NCI-H524 (cell line): Measurements from ENCODE around the gene GPR160.

Source experiments
- DNase-seq, 2 experiments: peaks; one replicate each; lab custom pipeline; 2025; lab: John Stamatoyannopoulos, UW

Gene GPR160

DNA sequence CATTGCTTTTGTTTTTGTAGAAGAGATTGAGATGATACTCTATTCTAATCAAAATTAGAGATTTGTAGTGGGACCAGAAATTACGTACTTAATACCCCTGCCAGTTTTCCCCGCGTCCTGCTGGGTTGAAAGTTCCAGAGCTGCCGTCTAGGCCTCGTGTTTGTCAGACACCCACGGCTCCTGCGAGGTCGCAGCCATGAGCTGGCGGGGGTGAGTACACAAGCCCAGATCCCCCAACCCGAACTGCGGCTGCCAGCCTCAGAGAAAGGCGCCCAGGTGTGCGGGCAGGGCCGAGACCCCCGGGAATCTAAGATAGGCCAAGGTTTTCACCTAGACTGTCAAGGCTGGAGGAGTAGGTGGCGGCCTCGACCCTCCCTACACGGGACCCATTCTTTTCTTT is 26.3 kb downstream of the GPR160 start:
- no peak for DNase-seq

DNA sequence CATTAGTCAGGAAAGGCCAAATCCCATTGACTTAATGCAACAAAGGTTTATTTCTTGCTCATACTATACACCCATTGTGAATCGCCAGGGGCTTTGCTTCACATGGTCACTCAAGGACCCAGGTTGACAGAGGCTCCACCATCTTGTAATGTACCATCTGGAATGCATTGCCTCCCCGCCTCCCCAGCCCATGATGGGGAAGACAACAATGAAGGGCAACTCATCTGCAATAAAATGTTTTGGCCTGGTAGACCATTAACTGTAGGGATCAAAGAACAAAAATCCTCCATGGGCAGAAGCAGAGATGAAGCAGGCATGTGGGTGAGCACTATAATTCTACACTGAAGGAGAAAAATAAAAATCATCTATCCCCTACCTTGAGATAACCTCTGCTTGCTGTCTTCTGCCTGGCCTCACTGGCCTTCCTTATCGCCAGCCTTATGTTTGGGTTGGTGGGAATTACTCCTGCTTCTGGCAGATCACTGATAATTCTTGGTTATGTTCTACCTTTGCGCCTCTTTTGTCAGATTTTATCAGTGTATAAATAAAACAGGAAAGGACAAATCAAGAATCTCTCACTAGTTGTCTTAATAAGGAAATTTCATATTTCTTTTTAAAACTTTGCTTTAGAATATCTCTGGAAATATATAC is 37.8 kb downstream of the GPR160 start:
- DNase-seq: no peak

DNA sequence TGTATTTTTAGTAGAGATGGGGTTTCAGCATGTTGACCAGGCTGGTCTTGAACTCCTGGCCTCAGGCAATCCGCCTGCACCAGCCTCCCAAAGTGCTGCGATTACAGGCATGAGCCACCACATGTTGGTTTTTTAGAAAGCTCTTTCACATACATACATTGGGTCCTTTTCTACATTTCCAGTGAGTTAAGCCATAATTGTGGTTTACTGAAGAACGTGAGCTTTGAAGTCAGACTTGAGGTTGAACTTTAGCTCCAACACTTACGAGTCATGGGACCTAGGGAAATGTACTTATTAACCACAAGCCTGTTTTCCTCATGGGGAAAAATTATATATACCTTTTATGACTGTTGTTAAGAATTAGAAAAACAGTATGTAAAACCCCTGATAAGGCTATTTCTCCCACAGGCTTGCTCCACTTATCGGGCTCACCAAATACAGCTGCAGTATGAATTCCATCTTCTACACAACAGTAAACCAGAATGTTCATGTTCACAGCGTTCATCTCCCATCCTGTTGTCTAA is 39.0 kb downstream of the GPR160 start:
- no peak for DNase-seq

DNA sequence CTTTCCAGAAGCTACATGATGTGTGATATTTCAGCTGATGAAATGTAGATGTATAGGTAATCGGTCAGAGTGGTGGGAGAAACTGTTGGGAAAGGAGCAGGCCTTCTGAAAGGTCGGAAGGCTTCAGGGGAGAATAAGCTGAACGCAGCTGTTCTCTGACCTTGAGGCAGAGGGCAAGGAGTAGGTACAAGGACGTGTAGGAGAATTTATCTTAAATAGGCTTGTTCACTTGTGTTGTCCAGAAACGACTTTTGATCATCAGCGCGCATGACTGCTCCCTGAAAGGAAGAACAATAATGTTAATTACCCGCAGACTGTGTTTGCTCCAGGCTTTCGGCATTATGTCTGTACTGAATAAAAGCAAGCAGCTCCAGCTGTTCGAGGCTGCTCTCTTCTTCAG is 39.6 kb downstream of the GPR160 start:
- no peak for DNase-seq

DNA sequence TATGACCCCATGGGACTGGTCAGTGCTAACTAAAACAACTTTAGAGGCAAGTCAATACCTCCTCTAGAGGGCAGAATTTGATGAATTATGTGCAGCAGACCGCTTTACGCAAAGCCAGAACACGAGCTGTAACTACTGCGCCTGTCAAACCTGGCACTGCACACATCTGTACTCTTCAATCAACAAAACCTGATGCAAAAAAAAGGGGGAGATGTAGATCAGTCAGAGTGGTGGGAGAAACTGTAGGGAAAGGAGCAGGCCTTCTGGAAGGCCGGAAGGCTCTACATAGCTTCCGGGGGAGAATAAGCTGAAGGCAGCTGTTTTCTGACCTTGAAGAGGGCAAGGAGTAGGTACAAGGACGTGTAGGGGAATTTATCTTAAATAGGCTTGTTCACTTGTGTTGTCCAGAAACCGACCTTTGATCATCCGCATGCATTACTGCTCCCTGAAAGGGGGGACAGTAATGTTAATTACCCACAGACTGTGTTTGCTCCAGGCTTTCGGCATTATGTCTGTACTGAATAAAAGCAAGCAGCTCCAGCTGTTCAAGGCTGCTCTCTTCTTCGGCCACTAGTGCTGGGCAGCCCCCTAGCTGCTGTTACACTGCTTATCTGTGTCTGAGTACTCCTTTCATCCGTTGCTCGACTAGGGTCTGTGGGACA is 41.0 kb downstream of the GPR160 start:
- peak in 1 of 2 experiments; percentile 18 for DNase-seq

DNA sequence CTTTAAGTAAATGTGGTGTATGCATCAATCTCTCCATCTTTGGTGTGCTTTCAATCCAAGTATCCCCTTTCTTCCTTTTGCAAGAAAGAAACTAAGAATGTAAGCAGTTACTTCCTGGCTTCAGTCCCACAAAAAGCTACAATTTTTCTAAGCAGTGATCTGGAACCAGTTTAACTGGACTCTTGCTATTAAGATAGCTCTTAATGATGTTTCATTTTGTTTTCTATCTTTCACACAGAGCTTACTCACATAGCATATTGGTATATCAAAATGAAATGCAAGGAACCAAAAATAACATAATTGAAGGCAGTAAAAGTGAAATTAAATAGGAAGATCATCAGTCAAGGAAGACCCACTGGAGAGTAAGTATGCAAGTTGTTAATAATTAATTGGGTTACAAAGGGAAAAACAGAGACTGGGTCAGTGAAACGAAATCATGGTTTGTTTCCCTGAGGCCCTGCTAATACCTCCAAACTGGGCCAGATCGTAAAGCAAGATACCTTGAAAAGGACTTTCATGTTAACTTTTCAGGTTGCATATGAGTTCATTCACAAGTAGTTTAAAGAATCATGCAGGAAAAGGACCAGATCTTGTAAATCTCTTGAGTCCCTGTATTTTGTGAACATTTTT is 41.9 kb downstream of the GPR160 start:
- DNase-seq: no peak

DNA sequence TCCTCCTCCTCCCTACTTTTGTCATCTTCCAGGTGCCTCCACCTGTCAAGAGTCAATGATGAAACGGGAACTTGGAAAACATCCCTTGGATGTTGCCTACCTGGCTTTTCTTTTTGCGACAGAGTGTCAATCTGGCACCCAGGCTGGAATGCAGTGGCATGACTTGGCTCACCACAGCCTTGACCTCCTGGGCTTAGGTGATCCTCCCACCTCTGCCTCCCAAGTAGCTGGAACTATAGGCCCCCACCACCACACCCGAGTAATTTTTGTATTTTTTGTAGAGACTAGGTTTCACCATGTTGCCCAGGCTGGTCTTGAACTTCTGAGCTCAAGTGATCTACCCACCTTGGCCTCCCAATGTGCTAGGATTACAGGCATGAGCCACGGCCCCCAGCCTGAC is 42.8 kb downstream of the GPR160 start:
- no peak for DNase-seq

DNA sequence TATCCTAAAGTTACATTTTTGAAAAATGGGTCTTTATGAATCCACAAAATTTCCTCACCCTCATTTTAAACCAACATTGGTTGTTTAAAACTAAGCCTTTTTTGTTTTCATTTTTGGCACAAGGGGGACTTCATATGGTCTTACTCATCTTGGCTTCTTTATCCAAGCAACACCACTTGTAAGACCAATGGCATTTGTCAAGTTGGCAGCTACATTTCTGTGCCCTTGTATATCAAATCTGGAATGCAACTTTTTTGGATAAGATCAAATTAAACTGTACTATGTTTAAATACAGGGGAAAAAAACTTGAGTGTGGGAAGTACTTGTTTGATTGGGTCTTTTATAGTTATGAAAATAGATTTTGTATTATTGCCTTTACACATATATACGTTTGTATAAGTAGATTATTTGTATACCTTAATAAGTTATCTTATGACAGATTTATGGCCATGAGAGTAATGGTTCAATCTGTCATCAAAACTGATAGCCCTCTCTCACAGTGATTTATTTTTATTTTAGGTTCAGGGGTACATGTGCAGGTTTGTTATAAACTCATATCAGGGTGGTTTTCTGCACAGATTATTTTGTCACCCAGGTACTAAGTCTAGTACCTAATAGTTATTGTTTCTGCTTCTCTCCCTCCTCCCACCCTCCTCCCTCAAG is 43.4 kb downstream of the GPR160 start:
- DNase-seq: no peak

DNA sequence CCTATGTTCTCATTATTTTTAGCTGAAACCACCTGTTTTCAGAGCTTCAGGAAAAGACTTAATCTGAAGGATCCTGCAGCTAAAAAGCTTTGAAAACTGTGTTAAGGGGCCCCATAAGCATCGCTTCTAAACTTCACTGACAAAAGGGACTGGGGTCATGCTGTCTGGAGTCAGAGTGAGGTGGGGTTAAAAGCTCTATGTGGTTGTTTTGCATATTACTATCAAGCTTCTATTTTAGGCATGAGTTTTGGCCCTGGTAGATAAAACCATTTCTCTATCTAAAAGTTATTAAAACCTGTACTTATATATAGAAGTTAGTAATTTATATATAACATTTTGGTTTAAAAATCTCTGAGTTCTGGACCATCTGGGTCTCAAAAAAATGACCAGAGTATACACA is 45.5 kb downstream of the GPR160 start:
- DNase-seq: no peak

DNA sequence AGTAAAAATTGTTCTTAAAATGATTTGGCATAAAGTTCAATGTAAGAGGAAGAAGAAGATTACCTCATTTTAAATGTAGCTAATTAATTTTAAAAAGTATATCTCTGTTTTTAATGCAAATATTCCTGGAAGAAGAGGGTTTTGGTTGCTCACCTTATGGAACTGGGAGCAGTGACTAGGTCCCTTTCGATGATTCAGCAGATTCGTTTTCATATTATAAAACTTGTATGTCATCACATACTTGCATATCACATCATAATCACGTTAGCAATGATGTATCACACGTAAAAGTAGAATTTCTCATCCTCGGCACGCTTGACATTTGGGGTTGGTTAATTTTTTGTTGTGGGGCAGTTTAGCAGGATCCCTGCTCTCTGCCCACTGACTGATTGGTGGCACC is 47.6 kb downstream of the GPR160 start:
- no peak for DNase-seq

DNA sequence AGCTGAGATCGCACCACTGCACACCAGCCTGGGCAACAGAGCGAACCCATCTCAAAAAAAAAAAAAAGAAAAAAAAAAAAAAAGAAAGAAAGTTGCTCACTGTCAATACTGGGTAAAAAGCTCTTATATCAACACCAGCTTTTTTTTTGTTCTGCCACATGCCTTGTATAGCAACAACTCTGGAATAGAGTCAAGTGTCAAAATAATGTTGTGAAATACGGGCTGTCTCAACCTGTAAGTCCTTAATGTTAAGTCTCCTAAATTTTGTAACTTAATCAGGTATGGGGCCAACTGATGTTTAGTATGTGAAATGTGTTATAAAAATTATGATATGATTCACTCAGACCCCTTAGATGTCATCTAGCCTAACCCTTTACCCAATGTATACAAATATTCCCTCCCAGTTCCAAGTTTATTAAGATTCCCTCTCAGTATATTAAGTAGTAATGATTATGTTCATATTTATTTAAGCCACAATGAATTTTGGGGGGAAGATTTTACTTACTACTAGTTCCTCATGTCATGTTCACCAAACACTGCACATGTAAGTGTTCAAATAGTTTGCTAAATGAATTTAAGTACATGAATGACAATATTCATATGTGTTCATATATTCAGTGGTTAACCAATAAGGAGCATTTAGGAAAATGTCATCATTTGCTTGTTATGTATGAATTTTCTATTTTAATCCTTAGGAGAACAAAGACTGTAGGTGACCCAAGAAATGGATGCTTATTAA is 52.2 kb downstream of the GPR160 start:
- no peak for DNase-seq

DNA sequence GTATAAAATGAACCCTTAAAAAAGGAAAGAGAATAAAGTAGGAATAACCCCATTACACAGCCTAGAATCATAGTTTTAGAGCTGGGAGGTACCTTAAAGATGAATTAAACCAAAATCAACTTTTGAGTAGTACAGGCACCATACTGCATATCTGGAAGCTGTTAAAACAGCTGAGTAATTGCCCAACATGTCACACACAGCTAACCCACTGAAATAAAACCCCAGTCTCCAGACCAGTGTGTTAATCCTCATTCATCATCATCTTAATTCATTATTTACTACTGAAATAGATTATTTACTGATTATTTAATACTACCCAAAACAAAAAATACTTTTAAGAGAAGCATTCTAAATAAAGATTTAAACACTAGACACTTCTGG is 52.8 kb downstream of the GPR160 start:
- DNase-seq: no peak

DNA sequence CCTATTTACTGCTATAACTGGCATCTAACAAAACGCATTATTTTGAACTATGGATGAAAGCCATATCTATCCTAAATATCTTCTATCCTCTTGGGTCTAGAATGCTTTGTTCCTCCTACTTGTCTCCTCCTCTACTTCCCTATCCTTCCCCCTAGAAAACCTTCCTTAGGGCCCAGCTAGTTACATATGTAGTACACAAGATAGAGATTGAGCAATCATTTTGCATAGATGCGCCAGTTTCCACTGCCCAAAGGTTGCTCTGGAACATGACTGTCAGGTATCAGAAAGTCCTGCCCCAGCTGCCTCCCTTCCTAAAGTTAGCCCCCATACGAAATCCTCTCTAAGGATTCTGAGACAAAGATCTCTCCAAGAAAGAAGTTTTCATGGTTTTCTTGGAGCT is 55.1 kb downstream of the GPR160 start:
- DNase-seq: no peak

DNA sequence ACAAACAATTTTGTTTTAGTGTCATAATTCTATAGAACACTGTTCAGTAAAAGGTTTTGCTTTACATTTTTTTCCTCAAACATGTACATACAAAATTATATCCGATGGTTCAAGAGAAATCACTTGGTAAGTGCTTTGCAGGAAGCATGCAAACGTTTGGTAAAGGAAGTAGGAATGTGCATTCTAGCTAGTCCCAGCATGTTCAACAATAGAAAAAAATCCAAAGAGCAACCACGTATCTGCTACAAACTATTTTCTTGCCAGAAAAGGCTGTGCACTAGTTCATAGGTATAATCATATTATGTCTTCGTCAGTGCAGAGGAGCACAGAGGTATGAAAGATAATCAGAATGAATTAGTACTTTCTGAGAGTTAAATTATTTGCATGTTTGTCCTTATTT is 58.0 kb downstream of the GPR160 start:
- DNase-seq: no peak

DNA sequence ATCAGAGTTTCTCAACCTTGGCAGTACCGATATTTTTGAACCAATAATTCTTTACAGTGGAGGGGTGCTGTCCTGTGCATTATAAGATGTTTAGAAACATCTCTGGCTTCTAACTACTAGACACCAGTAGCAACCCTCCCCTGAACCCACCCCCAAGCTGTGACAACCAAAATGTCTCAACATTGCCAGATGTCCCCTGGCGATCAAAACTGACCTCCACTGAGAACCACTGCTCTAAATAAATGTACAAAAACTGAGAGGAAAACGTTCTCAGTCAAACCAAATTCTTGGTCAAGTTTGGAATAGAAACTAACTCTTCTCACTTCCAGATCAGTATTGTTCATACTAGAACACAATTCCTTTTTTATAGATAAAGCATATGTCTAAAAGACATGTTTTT is 58.5 kb downstream of the GPR160 start:
- no peak for DNase-seq

DNA sequence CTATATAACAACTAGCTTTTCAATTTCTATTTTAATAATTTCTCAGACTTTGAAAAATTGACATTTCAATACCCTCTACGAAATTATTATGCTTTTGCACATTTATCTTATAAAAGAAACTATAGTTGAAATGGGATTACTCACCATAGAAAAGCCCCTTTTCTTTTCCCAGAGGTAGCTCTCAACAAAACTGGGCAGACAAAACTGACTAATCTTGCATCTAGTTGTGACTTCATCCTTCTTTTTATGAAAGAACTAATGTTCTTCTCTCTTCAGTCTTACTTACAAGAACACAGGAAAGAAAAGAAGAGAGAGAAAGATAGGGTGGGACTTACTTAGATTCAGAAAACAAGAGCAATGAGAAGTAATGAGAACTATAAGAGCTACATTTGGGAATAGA is 61.0 kb downstream of the GPR160 start:
- DNase-seq: no peak

DNA sequence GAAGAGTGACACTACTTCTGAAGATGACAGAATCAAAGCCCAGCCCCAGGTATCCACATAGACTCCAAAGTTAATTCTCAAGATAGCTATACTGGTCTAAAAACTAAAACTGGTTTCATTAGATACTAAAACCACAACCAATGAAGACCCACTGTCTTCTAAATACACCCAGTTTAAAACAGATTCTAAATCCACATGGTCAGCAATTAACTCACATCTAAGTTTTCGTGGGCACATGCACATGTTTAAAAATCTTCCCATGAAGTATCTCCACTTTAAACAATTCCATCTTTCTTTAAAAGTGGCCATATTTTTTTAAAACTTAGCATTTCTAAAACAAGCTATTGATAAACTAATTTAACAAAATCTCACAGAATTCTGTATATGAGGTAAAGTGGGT is 63.1 kb downstream of the GPR160 start:
- no peak for DNase-seq

DNA sequence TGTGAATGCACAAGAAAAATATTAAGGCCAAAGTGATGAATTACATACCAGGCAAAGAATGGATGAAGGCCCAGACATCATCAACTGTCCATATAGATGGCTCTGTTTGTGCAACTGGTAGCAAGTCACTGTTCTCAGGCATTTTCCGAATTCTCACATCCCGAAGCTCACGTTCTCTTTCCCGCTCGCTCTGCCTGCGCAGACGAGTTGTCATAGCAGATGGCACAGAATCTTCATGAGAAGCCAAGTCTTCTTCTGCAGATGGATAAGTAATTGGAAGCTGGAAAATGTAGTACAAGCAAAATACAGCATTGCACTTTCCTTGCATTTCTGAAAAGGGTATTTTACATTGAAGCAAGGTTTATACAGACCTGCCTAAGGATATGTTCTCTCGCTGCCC is 64.6 kb downstream of the GPR160 start:
- DNase-seq: no peak

DNA sequence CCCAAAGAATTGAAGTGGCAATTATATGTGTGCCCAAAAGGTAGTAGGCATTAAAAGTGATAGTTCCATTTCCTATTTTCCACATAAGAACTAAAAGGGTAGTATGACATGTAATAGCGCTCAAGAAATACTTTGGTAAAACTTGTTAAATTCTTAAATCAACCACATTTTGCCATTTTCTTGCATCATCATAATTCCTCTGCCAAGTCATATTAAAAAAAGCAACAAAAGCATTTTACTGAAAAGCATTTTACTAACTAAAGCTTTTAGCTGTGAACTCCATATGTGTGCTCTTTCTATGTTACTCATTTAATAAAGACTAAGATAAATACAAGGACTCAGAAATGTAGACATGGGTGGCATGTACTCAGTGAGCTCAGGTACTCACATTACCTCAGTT is 70.1 kb downstream of the GPR160 start:
- DNase-seq: no peak

DNA sequence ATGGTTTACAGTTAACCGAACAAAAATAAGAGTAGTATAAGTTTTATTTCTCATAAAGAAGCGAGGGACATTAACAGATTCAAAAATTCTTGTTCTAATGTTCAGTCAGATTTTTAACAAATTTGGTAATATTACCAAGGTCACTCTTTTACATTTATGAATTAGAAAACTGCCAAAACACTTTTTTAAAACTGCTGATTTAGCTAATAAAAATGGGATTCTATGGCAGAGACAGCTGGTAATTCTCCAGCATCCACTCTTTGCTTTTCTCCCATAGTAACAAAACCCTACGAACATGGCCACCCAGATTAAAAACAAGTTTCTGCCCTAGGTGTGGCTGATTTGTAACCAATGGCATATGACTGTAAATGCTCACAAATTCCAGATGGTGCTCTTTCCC is 71.2 kb downstream of the GPR160 start:
- no peak for DNase-seq

DNA sequence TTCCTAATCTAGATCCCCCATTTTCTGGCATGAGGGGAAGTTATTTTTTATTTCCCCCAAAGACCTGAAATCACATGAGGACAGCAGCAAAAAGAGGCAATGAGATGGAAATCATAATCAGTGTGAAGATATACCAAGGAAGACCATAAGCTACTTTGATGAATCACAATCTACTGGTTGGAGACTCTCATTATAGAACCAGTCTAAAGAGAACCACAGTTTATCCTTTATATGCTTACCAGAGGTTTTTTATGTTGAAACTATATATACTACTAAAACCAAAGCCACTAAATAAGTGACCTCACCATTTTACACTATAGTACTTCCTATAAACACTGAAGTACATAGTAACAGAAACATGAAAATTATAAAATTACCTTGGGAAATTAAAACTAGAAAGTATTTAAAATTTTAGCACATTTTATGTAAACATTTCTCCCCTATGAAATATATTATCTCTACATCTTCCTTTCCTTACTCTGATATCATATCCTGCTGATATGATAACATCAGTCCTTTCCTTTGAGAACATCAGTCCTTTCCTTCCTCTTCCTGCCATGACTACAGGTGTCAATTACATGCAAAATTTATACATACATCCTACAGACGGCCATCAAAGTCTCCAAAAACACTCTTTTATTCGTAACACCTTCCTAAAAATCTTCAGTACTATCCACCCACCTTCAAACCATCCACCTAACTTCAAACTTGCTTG is 71.9 kb downstream of the GPR160 start:
- DNase-seq: no peak
